WTC11 (cell line): ENCODE measurements around the gene GRIA2. TPM values are rescaled to one million over a fixed set of nuclear protein-coding genes. Genes with fewer than 3 reads are reported as not detected.

Experiments used
- ATAC-seq: fragments of 200-7000 bp; cut with Tn5 transposase; 2 replicates; pipeline ENCODE4 v1.10.0; 2021; ENCODE audit warnings: mild to moderate bottlenecking, moderate library complexity
- CTCF ChIA-PET: fragments of 300-600 bp; sonication (Branson Sonifier 250); formaldehyde crosslinking; loops from one replicate; lab custom pipeline; 2021; ENCODE audit warnings: antibody characterized with exemption; lab: Charles Lee
- POLR2A ChIA-PET: fragments of 350-600 bp; sonication (Branson Sonifier 250); formaldehyde crosslinking; loops from one replicate; lab custom pipeline; 2021; ENCODE audit warnings: antibody characterized with exemption; lab: Charles Lee
- DNase-seq: peaks from one replicate; pipeline ENCODE4 v3.0.0; 2021; ENCODE audit warnings: low spot score
- H3K27ac Mint-ChIP-seq: 2 replicates; pipeline ENCODE4 v1.8.0; 2021; ENCODE audit warnings: mixed read lengths
- H3K27me3 Mint-ChIP-seq: 2 replicates; pipeline ENCODE4 v1.8.0; 2021; ENCODE audit warnings: low read depth, mild to moderate bottlenecking, moderate library complexity, mixed read lengths
- H3K36me3 Mint-ChIP-seq: 2 replicates; pipeline ENCODE4 v1.8.0; 2021; ENCODE audit warnings: mixed read lengths
- H3K4me1 Mint-ChIP-seq: 2 replicates; pipeline ENCODE4 v1.8.0; 2022; ENCODE audit warnings: mixed read lengths
- H3K4me3 Mint-ChIP-seq: 2 replicates; pipeline ENCODE4 v1.8.0; 2021; ENCODE audit warnings: mild to moderate bottlenecking, moderate library complexity, mixed read lengths
- H3K9me3 Mint-ChIP-seq: 2 replicates; pipeline ENCODE4 v1.8.0; 2021; ENCODE audit warnings: mixed read lengths
- ATF1 ChIP-seq: sonication (generic); formaldehyde crosslinking; IDR thresholded peaks from 2 replicates; pipeline ENCODE4 v1.8.1; 2023; ENCODE audit warnings: mild to moderate bottlenecking, moderate library complexity, missing genetic modification reagents
- ESRRA ChIP-seq: sonication (generic); formaldehyde crosslinking; IDR thresholded peaks from 2 replicates; pipeline ENCODE4 v1.8.1; 2022; ENCODE audit warnings: mild to moderate bottlenecking, missing genetic modification reagents, borderline replicate concordance
- ETV6 ChIP-seq: sonication (generic); formaldehyde crosslinking; IDR thresholded peaks from 2 replicates; pipeline ENCODE4 v1.8.1; 2022; ENCODE audit warnings: mild to moderate bottlenecking, missing genetic modification reagents
- HMGA2 ChIP-seq: fragments of 250-450 bp; sonication (Bioruptor Pico); IDR thresholded peaks from 2 replicates; pipeline ENCODE4 v1.4.0; 2021; ENCODE audit warnings: mild to moderate bottlenecking, moderate library complexity
- MYBL2 ChIP-seq: sonication (generic); formaldehyde crosslinking; IDR thresholded peaks from 2 replicates; pipeline ENCODE4 v1.8.1; 2023; ENCODE audit warnings: mild to moderate bottlenecking, moderate library complexity, missing genetic modification reagents
- SMAD3 ChIP-seq: sonication (generic); formaldehyde crosslinking; IDR thresholded peaks from 2 replicates; pipeline ENCODE4 v1.8.0; 2022; ENCODE audit warnings: missing genetic modification reagents, mild to moderate bottlenecking, borderline replicate concordance
- SMAD4 ChIP-seq: sonication (generic); formaldehyde crosslinking; IDR thresholded peaks from 2 replicates; pipeline ENCODE4 v1.8.0; 2022; ENCODE audit warnings: mild to moderate bottlenecking, missing genetic modification reagents
- SOX15 ChIP-seq: fragments of 250-450 bp; sonication (Bioruptor Pico); IDR thresholded peaks from 2 replicates; pipeline ENCODE4 v1.9.0; 2021; ENCODE audit warnings: mild to moderate bottlenecking
- TCF7 ChIP-seq: sonication (generic); formaldehyde crosslinking; IDR thresholded peaks from 2 replicates; pipeline ENCODE4 v1.8.0; 2022; ENCODE audit warnings: mild to moderate bottlenecking, low read depth, missing genetic modification reagents, moderate library complexity
- TP53 ChIP-seq: sonication (generic); formaldehyde crosslinking; IDR thresholded peaks from 2 replicates; pipeline ENCODE4 v1.8.1; 2023; ENCODE audit warnings: mild to moderate bottlenecking, missing genetic modification reagents
- ZNF121 ChIP-seq: sonication (generic); formaldehyde crosslinking; IDR thresholded peaks from 2 replicates; pipeline ENCODE4 v1.8.0; 2023; ENCODE audit warnings: missing genetic modification reagents
- ZNF219 ChIP-seq: sonication (generic); formaldehyde crosslinking; IDR thresholded peaks from 2 replicates; pipeline ENCODE4 v1.8.0; 2023; ENCODE audit warnings: missing genetic modification reagents, mild to moderate bottlenecking, borderline replicate concordance
- total RNA-seq: library from RNA; stranded (reverse); gene quantifications from 3 replicates; pipeline ENCODE4 v1.2.3, GENCODE V29; 2021
- TF ChIP-seq, protein P1 (sequence below): sonication (generic); formaldehyde crosslinking; IDR thresholded peaks from 2 replicates; pipeline ENCODE4 v1.8.1; 2023; ENCODE audit warnings: mild to moderate bottlenecking, missing genetic modification reagents, moderate library complexity
- TF ChIP-seq, protein P2 (sequence below): sonication (generic); formaldehyde crosslinking; IDR thresholded peaks from 2 replicates; pipeline ENCODE4 v1.8.0; 2022; ENCODE audit warnings: mild to moderate bottlenecking, missing genetic modification reagents
- TF ChIP-seq, protein P3 (sequence below): sonication (generic); formaldehyde crosslinking; IDR thresholded peaks from 2 replicates; pipeline ENCODE4 v1.8.0; 2022; ENCODE audit warnings: missing genetic modification reagents
- TF ChIP-seq, protein P4 (sequence below): fragments of 250-450 bp; sonication (Bioruptor Pico); IDR thresholded peaks from 2 replicates; pipeline ENCODE4 v1.9.0; 2021; ENCODE audit warnings: mild to moderate bottlenecking
- TF ChIP-seq, protein P5 (sequence below): fragments of 250-450 bp; sonication (Bioruptor Pico); conservative IDR thresholded peaks from 2 replicates; pipeline ENCODE4 v1.9.0; 2021; ENCODE audit warnings: mild to moderate bottlenecking
- TF ChIP-seq, protein P6 (sequence below): sonication (generic); formaldehyde crosslinking; IDR thresholded peaks from 2 replicates; pipeline ENCODE4 v1.8.1; 2022; ENCODE audit warnings: mild to moderate bottlenecking, missing genetic modification reagents, moderate library complexity, borderline replicate concordance
- TF ChIP-seq, protein P7 (sequence below): sonication (generic); formaldehyde crosslinking; IDR thresholded peaks from 2 replicates; pipeline ENCODE4 v1.8.0; 2022; ENCODE audit warnings: mild to moderate bottlenecking, missing genetic modification reagents
- TF ChIP-seq, protein P8 (sequence below): sonication (generic); formaldehyde crosslinking; IDR thresholded peaks from 2 replicates; pipeline ENCODE4 v1.8.0; 2023; ENCODE audit warnings: missing genetic modification reagents

The GRIA2 gene
- total RNA-seq, 1 experiment from 2014 or later, result not detected

DNA sequence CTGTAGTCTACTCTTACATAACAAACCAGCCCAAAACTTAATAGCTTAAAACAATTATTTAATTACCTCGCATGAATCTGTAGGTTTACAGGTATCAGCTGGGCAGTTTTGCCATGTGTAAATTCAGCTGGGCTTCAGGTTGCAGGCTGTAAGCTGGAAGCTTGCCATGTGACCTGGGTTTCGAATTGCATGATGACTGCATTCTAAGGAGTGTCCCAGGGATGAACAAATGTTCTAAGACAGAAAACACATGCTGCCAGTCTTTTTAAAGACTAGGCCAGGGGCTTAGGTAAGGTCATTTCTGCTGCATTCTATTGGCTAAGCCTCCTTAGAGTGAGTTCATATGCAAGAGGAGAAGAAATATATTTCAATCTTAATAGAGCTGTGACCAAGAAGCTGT lies 44.8 kb downstream of the GRIA2 start:
- peak; percentile 75 for ATAC-seq
- Mint-ChIP-seq H3K4me1 (peaks cover 8% of the 10 kb centered on the region), H3K9me3 (peaks cover 11% of the 10 kb centered on the region), H3K4me3 (no peak overlapping the region), H3K27me3 (no peaks in the 10 kb centered on the region; the same call in 1 of the 2 replicates), H3K36me3 (peaks cover 3% of the 10 kb centered on the region; the same call in 1 of the 2 replicates), H3K27ac (no peak overlapping the region)
- POLR2A ChIA-PET, result no interaction called here
- TF ChIP-seq, protein P1, sequence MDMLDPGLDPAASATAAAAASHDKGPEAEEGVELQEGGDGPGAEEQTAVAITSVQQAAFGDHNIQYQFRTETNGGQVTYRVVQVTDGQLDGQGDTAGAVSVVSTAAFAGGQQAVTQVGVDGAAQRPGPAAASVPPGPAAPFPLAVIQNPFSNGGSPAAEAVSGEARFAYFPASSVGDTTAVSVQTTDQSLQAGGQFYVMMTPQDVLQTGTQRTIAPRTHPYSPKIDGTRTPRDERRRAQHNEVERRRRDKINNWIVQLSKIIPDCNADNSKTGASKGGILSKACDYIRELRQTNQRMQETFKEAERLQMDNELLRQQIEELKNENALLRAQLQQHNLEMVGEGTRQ, result peak; percentile 75
- TF ChIP-seq, protein P2, sequence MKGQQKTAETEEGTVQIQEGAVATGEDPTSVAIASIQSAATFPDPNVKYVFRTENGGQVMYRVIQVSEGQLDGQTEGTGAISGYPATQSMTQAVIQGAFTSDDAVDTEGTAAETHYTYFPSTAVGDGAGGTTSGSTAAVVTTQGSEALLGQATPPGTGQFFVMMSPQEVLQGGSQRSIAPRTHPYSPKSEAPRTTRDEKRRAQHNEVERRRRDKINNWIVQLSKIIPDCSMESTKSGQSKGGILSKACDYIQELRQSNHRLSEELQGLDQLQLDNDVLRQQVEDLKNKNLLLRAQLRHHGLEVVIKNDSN (CRISPR knock-in tag), result 0 out of 2 replicates have a peak, but pooled peaks have one; percentile 53
- no peak for TF ChIP-seq ZNF219 (CRISPR knock-in tag)
- peak; percentile 10 for DNase-seq
- CTCF ChIA-PET, result no interaction called here

DNA sequence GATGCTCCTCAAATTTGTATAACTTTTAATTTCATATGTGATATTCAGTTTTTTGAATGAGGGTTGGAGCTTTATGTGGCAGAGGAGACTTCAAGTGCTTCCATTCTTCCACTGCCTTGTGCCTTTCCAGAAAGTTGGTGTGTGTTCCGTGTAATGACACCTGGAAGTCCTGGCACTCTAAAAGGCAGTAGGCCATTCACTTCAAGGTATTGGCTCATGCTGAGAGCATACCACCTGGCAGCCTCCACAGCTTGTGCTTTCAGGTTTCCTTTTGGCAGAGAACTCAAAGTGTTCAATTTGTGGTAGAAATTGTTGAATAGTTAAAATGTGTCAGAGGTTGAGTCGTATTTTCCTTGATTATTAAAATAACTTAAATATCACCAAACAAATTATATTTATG lies 49.6 kb downstream of the GRIA2 start:
- POLR2A ChIA-PET, result no interaction called here
- Mint-ChIP-seq H3K36me3 (no peaks in the 10 kb centered on the region), H3K4me1 (peaks cover 19% of the 10 kb centered on the region), H3K27ac (no peak overlapping the region), H3K27me3 (no peaks in the 10 kb centered on the region), H3K4me3 (no peak overlapping the region), H3K9me3 (peaks cover 8% of the 10 kb centered on the region)
- ATAC-seq, result no peak
- no peak for TF ChIP-seq SMAD4
- TF ChIP-seq, protein P3, sequence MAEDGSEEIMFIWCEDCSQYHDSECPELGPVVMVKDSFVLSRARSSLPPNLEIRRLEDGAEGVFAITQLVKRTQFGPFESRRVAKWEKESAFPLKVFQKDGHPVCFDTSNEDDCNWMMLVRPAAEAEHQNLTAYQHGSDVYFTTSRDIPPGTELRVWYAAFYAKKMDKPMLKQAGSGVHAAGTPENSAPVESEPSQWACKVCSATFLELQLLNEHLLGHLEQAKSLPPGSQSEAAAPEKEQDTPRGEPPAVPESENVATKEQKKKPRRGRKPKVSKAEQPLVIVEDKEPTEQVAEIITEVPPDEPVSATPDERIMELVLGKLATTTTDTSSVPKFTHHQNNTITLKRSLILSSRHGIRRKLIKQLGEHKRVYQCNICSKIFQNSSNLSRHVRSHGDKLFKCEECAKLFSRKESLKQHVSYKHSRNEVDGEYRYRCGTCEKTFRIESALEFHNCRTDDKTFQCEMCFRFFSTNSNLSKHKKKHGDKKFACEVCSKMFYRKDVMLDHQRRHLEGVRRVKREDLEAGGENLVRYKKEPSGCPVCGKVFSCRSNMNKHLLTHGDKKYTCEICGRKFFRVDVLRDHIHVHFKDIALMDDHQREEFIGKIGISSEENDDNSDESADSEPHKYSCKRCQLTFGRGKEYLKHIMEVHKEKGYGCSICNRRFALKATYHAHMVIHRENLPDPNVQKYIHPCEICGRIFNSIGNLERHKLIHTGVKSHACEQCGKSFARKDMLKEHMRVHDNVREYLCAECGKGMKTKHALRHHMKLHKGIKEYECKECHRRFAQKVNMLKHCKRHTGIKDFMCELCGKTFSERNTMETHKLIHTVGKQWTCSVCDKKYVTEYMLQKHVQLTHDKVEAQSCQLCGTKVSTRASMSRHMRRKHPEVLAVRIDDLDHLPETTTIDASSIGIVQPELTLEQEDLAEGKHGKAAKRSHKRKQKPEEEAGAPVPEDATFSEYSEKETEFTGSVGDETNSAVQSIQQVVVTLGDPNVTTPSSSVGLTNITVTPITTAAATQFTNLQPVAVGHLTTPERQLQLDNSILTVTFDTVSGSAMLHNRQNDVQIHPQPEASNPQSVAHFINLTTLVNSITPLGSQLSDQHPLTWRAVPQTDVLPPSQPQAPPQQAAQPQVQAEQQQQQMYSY (CRISPR knock-in tag), result no peak
- no peak for TF ChIP-seq ATF1 (CRISPR knock-in tag)
- TF ChIP-seq SMAD3, result no peak
- no peak for TF ChIP-seq TP53 (CRISPR knock-in tag)
- TF ChIP-seq SOX15 (CRISPR knock-in tag), result no peak
- no peak for TF ChIP-seq ETV6 (CRISPR knock-in tag)
- TF ChIP-seq, protein P4, sequence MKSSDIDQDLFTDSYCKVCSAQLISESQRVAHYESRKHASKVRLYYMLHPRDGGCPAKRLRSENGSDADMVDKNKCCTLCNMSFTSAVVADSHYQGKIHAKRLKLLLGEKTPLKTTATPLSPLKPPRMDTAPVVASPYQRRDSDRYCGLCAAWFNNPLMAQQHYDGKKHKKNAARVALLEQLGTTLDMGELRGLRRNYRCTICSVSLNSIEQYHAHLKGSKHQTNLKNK (CRISPR knock-in tag), result no peak
- TF ChIP-seq, protein P5, sequence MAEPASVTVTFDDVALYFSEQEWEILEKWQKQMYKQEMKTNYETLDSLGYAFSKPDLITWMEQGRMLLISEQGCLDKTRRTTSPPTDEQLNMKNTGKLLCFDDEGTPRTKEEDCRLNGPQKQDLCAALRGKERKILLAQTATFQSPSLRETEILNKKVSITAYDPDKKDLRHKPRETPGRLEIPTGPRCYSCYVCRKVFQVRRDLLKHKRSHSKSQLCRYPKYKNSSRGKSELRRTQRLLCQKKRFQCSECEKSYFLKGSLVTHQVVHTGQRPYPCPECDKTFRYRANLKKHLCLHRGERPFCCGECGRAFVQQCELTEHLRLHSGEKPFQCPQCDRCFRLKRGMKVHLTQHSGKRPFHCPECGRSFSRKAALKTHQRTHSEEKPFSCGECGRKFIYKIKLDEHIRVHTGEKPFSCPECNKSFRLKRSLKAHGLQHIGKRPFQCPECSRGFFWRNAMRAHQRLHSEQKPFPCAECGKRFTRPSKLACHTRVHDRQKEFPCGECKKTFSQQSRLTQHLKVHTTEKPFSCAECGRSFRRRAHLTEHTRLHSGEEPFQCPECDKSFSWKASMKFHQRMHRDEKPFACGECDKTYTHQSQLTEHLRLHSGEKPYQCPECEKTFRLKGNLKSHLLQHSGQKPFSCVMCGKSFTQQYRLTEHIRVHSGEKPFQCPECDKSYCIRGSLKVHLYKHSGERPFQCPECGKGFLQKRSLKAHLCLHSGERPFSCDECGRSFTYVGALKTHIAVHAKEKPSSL (CRISPR knock-in tag), result no peak
- TF ChIP-seq, protein P6, sequence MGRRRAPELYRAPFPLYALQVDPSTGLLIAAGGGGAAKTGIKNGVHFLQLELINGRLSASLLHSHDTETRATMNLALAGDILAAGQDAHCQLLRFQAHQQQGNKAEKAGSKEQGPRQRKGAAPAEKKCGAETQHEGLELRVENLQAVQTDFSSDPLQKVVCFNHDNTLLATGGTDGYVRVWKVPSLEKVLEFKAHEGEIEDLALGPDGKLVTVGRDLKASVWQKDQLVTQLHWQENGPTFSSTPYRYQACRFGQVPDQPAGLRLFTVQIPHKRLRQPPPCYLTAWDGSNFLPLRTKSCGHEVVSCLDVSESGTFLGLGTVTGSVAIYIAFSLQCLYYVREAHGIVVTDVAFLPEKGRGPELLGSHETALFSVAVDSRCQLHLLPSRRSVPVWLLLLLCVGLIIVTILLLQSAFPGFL (CRISPR knock-in tag), result no peak
- TF ChIP-seq, protein P7, sequence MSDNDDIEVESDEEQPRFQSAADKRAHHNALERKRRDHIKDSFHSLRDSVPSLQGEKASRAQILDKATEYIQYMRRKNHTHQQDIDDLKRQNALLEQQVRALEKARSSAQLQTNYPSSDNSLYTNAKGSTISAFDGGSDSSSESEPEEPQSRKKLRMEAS (CRISPR knock-in tag), result no peak
- TF ChIP-seq HMGA2 (CRISPR knock-in tag), result no peak
- TF ChIP-seq ESRRA (CRISPR knock-in tag), result no peak
- no peak for TF ChIP-seq ZNF121 (CRISPR knock-in tag)
- TF ChIP-seq, protein P8, sequence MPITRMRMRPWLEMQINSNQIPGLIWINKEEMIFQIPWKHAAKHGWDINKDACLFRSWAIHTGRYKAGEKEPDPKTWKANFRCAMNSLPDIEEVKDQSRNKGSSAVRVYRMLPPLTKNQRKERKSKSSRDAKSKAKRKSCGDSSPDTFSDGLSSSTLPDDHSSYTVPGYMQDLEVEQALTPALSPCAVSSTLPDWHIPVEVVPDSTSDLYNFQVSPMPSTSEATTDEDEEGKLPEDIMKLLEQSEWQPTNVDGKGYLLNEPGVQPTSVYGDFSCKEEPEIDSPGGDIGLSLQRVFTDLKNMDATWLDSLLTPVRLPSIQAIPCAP (CRISPR knock-in tag), result no peak
- TF ChIP-seq TCF7 (CRISPR knock-in tag), result no peak
- no peak for TF ChIP-seq MYBL2 (CRISPR knock-in tag)
- CTCF ChIA-PET, result interaction anchor here (1.1 kb wide), 1 partner anchor 50 kb away, joined by 3 read pairs; the partner anchor contains the start of gene GRIA2
- DNase-seq, result peak; percentile 12
